WTC11 (cell line): ENCODE results near the gene CZIB.

ENCODE experiments used
- NR2C2 ChIP-seq: sonication (generic); formaldehyde crosslinking; IDR thresholded peaks from 2 replicates; pipeline ENCODE4 v1.8.0; 2022; ENCODE audit warnings: mild to moderate bottlenecking, missing genetic modification reagents
- ZNF263 ChIP-seq: sonication (generic); formaldehyde crosslinking; IDR thresholded peaks from 2 replicates; pipeline ENCODE4 v1.8.1; 2022; ENCODE audit warnings: low read depth, mild to moderate bottlenecking, moderate library complexity, missing genetic modification reagents
- TF ChIP-seq, protein P1 (sequence below): fragments of 200-600 bp; IDR thresholded peaks from 2 replicates; pipeline ENCODE4 v1.8.0; 2022; ENCODE audit warnings: antibody characterized with exemption

DNA sequence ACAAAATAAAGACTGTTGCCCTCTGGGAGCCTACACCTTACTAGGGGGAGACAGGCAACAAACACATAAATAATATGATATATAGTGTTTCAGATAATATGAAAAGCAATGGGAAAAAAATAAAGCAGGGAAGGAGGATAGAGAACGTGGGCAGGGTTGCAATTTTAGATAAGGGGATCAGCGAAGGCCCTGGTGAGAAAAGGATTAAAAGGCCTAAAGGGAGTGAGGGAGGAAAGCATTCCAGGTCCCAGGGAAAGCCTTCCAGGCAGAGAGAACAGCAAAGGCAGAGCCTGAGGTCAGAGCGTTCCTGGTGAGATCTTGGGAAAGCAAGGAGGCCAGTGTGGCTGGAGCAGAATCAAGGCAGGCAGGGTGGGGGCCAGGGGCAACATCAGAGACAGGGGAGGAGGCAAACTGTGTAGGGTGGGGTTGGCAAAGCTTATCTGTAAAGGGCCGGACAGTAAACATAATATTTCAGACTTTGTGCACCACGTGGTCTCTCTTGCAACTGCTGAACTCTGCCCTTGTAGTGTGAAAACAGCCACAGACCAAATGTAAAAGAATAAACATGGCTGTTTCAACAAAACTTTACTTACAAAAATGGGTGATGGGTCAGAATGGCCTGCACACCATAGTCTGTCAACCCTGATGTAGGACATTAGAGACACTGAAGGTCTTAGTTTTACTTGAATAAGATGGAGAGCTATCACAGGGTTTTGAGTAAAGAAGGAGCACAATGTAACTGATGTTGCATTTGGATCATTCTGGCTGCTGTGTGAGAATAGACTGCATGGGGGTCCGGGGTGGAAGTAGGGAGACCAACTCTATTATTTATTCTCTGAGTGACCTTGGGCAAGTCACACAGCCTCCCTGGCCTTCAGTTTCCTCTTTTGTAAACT, 37.1 kb downstream of the CZIB start:
- TF ChIP-seq, protein P1, sequence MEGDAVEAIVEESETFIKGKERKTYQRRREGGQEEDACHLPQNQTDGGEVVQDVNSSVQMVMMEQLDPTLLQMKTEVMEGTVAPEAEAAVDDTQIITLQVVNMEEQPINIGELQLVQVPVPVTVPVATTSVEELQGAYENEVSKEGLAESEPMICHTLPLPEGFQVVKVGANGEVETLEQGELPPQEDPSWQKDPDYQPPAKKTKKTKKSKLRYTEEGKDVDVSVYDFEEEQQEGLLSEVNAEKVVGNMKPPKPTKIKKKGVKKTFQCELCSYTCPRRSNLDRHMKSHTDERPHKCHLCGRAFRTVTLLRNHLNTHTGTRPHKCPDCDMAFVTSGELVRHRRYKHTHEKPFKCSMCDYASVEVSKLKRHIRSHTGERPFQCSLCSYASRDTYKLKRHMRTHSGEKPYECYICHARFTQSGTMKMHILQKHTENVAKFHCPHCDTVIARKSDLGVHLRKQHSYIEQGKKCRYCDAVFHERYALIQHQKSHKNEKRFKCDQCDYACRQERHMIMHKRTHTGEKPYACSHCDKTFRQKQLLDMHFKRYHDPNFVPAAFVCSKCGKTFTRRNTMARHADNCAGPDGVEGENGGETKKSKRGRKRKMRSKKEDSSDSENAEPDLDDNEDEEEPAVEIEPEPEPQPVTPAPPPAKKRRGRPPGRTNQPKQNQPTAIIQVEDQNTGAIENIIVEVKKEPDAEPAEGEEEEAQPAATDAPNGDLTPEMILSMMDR = no peak
- TF ChIP-seq NR2C2 (no peak), ZNF263 (CRISPR knock-in tag) (no peak)
